Stimulated activated CD4-positive, alpha-beta T cell treated with anti-CD3 and anti-CD28 coated beads, Interleukin-1b, Interleukin-23, amount 100 ng/mL, for 4 hours (primary cell): Measurements from ENCODE around the gene GRIN1.

ENCODE experiments used
- DNase-seq, 2 donors: peaks; one replicate each; pipeline ENCODE4 v3.0.0-alpha.2; 2020; ENCODE audit warnings: low read depth in 2 of 2

Gene GRIN1

DNA sequence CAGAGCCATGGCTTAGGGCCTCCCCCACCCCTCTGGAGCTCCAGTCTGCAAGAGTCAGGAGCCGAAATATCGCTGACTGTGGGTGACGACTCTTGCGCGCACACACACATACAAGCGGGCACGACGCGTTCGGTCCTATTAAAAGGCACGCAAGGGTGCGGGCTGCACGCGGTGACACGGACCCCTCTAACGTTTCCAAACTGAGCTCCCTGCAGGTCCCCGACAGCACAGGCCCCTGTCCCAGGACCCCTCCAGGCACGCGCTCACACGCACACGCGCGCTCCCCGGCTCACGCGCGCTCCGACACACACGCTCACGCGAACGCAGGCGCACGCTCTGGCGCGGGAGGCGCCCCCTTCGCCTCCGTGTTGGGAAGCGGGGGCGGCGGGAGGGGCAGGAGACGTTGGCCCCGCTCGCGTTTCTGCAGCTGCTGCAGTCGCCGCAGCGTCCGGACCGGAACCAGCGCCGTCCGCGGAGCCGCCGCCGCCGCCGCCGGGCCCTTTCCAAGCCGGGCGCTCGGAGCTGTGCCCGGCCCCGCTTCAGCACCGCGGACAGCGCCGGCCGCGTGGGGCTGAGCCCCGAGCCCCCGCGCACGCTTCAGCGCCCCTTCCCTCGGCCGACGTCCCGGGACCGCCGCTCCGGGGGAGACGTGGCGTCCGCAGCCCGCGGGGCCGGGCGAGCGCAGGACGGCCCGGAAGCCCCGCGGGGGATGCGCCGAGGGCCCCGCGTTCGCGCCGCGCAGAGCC lies at the start of gene GRIN1:
Gene GRIN1 (plus strand): TSS at position 433 of the 746 bp plus-strand sequence. CDS start 333 bp downstream, outside the sequence.
- peak in 1 of 2 donors; percentile 39 for DNase-seq

DNA sequence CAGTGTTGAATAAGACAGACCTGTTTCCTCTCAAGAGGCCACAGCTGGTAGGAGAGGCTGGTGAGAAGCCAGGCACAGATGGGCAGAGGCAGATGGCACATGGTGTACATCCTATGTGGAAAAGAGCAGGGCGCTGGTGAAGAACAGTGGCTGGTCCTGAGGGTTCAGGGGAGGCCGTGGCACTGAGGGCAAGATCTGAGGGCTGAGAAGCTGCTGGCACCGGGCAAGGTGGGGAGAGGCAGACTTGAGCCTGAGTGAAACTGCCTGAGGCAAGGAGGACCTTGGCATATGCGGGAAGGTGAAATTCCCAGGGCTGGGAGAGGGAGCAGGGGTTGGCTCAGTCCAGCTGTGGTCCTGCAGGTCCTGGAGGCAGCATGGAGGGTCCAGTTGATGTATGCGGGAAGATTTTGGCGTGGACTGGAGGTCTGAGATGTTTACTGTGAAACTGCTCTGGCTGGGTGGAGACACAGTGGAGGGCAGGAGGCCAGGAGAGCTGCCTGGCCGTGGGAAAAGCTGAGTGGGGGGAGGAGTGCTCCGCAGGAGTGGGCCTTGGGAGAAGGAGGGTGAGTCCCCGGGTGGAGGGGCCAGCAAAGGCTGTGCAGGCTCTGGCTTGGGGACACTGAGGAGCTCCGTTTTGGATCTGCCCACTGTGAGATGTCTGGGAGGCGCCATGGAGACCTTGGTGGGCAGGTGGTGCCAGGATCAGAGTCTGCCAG lies 49.6 kb upstream of the GRIN1 start:
- DNase-seq = no peak

DNA sequence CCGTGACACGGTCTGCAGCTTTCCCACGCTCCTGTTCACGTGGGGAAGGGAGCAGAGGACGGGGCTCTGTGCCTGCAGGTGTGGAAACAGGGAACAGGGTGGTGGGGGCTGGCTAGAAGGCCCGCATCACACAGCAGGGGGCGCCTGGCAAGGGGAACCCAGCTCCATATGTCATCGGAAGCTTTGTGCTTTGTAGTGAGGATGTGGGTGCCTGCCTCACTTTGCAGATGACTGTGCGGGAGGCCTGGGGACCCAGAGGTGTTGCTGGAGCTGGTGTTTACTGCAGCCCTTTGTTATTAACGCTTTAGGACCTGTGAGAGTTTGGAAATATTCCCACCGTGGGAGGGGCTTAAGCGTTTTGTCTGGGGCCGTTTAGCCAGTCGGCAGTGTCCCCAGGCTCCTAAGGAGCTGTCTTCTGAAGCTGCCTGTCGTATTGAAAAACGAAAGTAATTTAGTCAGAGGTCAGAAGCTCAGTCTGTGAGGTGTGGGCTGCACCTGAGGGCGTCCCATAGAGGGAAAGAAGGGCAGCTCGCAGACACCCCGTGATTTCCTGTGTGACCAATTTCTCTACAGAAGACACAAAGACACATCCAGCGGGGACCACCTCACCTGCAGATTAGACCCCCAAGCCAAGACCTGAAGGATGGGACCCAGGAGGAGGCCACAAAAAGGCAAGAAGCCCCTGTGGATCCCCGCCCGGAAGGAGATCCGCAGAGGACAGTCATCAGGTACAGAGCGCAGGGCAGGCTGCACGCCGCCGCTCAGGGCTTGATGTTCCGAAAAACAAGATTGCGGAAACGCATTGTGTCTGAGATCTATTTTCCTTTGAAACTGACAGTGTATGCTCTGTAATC lies 43.1 kb upstream of the GRIN1 start:
- DNase-seq = peak; percentile 76 to 79

DNA sequence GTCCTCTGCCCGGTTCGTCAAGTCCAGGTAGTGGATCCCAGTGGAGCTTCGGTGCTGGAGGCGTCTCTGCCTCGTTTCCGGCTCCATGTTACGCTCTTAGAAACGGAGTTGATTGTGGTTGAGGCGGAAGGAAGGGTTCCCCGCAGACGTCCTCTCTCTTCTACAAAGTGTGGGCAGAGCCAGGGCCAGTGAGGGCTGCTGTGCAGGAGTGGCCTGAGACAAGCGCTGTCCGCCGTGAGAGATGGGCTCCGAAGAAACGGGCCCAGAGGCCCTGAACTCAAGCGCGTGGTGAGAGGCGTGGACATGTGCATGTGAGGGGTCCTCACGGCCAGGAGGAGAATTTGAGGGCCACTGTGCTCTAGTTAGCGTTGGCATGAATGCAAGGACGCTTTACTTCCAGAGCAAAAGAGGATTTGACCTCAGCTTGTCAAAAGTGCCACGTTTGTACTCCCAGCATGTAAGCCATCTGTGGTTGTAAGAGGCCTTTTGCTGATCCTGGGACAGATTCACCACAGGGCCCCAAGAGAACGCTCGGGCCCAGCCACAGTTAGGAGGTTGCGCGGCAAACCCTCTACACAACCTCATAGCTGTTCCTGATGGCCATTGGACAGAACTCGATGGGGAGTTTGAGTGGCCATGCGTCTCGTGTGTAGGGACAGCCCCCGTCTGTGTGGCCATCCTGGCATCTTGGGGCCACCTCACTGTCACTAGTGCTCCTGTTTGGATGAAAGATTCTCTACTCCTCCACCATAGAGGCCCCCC lies 42.0 kb upstream of the GRIN1 start:
- no peak for DNase-seq

DNA sequence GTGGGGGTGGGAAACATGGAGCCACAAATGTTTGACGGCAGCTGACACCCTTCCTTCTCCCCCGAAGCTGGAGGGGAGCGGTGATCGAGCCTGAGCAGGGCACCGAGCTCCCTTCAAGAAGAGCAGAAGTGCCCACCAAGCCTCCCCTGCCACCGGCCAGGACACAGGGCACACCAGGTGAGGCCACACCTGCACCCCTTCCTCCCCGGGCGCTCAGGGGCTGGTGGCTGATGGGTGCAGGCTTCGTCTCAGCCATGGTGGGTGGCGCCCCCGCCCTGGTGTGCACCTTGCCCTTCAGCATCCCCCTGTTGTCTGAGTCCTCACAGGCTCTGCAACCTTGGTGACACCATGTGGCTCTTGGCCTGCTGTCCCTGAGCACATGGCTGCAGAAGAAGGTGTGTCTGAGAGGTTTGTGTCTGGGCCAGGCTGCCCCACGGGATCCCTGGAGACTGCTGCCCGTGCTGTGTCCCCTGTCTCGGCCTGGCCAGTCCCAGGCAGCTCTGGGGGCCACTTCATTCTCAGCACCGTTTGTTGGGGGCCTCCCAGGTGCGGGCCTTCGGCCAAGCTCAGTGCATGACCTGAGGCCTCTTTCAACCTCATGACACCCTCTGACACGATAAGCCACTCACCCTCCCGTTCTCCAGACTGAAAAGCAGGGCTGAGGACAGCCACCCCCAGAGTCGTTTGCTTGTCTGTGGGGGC lies 41.0 kb upstream of the GRIN1 start:
- no peak for DNase-seq

DNA sequence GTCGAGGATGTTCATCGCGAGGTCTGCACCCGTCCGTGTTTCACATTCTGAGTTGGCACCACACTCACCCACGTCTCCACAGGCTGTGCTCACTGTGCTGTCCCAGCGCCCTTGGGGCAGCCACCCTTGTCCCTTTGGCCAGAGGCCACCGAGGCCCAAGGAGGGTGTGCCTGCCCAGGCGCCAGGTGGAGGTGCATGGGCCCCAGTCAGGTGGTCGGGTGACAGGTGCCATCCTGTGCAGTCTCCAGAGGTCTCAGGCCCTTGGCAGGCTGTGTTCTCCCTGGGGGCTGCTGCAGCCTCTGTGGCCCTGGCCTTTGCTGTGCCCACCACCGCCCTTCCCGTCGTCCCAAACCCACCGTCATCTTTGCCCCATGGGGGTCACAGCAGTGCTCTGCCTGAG lies 39.7 kb upstream of the GRIN1 start:
- no peak for DNase-seq

DNA sequence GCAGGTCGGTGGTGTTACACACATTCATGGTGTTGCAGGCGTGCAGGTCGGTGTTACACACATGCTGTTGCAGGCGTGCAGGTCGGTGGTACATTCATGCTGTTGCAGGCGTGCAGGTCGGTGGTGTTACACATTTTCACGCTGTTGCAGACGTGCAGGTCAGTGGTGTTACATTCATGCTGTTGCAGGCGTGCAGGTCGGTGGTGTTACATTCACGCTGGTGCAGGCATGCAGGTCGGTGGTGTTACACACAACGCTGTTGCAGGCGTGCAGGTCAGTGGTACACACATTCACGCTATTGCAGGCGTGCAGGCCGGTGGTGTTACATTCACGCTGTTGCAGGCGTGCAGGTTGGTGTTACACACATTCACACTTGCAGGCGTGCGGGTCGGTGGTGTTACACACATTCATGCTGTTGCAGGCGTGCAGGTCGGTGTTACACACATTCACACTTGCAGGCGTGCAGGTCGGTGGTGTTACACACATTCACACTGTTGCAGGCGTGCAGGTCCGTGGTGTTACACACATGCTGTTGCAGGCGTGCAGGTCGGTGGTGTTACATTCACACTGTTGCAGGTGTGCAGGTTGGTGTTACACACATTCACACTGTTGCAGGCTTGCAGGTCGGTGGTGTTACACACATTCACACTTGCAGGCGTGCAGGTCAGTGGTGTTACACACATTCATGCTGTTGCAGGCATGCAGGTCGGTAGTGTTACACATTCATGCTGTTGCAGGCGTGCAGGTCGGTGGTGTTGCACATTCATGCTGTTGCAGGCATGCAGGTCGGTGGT lies 35.6 kb upstream of the GRIN1 start:
- DNase-seq = no peak

DNA sequence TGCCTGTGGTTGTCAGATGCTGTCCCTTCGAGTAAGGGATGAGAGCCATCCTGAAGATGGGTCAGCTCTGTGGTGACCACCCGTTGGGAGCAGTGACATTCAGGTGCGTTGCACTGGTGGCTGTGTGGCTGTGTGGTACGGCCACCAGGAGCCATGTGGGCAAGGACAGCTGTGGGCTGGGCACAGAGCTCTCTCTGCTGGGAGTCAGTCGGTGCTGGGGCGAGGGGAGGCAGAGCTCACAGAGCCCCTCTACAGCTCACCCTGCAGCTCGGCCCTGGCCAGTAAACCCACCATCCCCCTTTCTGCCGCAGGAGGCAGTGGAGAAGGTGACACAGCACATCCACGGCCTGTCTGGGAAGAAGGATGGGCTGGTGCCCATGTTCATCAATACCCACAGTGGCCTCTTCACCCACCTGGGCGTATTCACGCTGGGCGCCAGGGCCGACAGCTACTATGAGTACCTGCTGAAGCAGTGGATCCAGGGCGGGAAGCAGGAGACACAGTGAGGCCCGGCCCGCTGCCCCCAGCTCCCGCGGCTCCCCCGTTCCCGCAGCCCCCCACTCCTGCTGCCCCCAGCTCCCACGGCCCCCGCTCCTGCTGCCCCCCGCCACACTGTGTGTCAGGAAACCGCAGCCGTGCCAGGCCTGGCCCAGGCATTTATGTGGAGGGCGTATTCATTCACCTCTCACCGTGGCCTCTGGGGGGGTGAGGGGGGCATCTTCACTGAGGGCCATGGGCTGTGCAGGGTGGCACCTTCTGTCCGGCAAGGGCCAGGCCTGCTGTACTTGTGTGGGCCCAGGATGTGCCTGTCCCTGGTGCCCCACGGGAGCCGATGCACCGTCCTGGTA lies 32.9 kb upstream of the GRIN1 start:
- no peak for DNase-seq

DNA sequence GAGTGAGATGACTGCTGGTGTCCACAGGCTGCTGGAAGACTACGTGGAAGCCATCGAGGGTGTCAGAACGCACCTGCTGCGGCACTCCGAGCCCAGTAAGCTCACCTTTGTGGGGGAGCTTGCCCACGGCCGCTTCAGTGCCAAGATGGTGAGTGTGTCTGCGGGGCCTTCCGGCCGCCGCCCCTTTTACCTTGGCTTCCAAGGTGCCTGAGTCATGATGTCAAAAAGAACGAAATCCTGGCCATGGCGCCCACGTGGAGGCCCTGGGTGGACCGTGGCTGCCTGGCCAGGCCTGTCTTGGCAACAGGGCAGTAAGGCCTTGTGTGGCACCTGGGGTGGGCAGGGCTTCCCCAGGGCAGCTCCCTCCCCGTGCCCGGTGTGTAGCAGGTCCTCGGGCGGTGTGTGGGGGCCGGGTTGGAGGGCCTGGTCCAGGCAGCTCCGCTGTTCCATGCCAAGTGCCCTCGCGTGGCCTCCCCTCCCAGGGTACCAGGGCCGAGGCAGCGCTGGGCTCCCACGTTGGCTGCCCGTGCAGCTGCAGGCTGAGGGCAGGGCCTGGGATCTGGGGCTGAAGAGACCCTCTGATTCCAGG lies 32.2 kb upstream of the GRIN1 start:
- DNase-seq = no peak

DNA sequence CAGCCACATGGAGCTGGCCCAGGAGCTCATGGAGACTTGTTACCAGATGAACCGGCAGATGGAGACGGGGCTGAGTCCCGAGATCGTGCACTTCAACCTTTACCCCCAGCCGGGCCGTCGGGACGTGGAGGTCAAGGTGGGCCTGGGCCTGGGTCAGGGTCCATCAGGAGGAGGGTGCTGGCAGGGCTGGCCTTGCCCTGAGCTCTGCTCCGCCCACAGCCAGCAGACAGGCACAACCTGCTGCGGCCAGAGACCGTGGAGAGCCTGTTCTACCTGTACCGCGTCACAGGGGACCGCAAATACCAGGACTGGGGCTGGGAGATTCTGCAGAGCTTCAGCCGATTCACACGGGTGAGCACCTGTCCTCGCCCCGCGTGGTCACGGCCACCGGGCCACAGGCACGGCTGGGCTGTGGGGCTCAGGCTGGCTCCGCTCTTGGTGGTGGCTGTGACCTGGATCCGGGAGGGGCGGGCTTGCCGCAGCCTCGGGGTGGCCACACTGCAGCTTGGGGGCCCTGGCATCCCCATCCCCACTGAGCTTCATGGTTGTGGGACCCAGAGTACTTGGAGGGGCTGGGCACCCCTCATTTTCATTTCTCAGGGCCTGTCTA lies 31.5 kb upstream of the GRIN1 start:
- DNase-seq = no peak

DNA sequence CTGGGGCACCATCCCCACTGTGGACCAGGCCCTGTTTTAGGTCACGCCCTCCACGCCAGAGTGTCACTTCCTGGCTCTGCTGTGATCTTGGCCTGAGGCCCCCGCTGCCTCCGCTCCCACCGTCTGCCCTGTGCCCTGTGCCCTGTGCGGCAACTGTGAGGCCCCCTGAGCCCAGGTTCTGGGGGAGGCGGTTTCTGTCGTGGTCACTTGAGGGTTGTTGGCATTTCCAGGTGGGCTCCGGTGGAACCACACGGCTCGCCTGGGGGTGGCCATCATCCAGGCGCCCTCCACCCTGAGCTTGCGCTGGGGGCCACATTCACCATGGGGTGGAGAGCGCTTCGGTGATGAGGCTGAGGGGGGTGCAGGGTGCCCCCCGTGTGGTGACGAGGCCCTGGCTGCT lies 31.0 kb upstream of the GRIN1 start:
- DNase-seq = no peak

DNA sequence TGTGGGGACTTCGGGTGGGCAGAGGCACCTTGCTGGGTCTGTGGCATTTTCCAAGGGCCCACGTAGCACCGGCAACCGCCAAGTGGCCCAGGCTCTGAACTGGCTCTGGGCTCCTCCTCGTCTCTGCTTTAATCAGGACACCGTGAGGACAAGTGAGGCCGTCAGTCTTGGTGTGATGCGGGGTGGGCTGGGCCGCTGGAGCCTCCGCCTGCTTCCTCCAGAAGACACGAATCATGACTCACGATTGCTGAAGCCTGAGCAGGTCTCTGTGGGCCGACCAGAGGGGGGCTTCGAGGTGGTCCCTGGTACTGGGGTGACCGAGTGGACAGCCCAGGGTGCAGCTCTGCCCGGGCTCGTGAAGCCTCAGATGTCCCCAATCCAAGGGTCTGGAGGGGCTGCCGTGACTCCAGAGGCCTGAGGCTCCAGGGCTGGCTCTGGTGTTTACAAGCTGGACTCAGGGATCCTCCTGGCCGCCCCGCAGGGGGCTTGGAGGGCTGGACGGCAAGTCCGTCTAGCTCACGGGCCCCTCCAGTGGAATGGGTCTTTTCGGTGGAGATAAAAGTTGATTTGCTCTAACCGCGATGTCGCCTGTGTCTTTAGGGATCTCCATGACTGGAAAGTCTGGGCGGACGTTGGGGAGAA lies 30.2 kb upstream of the GRIN1 start:
- DNase-seq = no peak

DNA sequence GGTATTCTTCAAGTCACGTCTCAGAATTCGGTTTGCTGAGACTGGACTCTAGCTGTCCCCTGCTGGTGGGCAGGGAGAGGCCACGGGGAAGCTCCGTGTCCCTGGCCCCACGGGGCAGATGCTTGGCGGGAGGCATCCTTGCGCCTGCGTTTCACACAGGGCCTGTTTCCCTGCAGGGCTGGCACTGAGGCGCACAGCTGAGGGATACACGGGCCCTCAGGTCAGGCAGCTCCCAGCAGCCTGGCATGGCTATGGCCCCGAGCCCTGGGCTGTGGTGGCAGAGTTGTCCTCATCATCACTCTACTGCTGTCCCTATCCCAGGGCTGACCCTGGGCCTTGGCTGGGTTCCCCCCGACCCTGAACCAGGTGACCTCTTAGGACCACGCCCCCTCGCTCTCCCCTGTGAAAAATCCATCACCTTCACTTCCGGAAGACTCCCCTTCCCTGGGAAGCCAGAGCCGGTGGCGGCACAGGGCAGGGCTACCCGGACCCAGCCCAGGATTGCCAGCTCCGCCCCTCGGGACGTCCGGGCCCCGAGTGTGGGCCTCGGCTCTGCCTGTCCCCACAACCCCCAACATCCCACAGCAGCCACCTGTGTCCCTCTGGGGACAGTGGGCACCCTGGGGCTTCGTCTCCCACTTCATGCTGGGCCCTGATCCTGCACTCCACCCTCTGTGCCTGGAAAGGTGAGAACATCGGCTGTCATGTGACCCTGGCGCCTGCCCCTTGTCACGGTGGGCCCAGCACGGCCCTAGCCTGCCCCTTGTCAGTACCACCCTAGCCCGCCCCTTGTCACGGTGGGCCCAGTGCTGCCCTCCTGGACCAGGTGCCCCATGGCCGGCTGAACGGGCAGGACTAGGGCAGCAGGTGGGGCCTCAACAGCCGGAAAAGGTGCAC lies 29.5 kb upstream of the GRIN1 start:
- DNase-seq = no peak

DNA sequence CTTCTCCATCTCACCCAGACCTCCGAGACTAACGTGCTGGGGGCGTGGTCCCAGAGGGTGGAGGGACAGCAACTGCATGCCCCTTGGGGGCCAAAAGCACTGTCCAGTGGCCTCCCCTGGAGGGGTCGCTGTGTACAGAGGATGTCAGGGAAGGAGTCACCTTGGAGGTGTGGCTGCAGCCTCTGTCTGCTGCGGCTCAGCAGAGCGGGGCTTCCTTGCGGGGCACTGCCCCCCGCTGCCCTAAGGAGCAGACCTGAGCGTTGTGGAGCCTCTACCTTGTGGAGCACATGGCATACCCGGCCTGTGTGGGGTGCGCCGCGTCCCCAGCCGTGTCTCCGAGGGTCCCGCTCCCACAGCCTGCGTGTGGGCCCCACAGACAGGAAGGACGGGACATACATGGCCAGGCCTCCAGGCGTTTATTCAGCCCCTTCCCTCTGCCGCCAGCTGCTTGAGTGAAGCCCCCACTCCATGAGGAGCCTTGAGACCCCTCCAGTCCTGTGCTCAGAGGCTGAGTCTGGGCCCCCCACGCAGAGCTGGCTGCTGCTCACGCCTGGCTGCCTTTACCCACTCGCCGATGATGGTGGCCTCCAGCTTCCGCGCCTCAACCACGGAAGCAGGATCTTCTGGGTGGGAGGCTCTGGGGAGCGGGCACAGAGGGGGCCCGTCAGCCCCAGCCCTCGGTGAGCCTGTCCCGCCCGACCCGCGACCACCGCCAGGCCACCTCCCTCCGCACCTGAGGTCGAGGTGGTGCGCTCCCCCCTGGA lies 28.6 kb upstream of the GRIN1 start:
- no peak for DNase-seq

DNA sequence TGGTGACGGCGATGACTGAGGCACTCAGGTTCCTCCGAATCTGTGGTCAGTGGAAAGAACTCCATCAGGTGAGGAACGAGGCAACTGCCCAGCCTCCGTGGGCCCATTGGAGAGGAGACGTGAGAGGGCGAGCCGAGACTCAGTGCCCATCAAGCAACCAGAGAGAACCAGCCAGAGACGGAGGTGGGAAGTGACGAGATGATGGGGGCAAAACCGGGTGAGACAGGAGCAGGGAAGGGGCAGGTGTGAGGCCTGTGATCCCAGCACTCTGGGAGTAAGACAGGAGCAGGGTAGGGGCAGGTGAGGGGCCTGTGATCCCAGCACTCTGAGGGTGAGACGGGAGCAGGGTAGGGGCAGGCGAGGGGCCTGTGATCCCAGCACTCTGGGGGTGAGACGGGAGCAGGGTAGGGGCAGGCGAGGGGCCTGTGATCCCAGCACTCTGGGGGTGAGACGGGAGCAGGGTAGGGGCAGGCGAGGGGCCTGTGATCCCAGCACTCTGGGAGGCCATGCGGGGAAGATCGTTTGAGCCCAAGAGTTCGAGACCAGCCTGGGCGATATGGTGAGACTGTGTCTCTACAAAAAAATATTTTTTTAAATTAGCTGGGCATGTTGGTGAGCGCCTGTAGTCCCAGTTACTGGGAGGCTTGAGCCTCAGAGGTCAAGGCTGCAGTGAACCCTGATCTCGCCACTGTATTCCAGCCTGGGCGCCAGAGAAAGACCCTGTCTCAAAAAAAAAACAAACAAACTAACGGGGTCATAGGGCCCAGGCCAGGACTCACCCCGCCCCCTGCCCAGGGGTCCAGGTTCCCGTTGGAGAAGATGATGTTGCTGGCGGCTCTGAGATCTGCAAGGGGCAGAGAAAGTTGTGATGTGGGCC lies 27.8 kb upstream of the GRIN1 start:
- DNase-seq = no peak
